PC-3 (cell line): ENCODE results near the gene VIM. TPM values are rescaled to one million over a fixed set of nuclear protein-coding genes. Genes with fewer than 3 reads are reported as not detected.

ENCODE experiments used
- ATAC-seq: fragments of 200-7000 bp; cut with Tn5 transposase; 2 replicates; pipeline ENCODE4 v1.9.1; 2020; ENCODE audit warnings: mild to moderate bottlenecking, moderate library complexity
- BruUV-seq: library from RNA; stranded (reverse); fragments of 400-500 nt; replicated peaks from 2 replicates; lab custom pipeline; 2021; lab: Mats Ljungman, UMichigan
- CTCF ChIA-PET: fragments of 300-600 bp; sonication (Branson Sonifier 250); formaldehyde crosslinking; loops from one replicate; lab custom pipeline; 2022; ENCODE audit warnings: antibody characterized with exemption; lab: Charles Lee
- POLR2A ChIA-PET: fragments of 300-600 bp; sonication (Branson Sonifier 250); formaldehyde crosslinking; loops from one replicate; lab custom pipeline; 2022; ENCODE audit warnings: antibody characterized with exemption; ENCODE audit not compliant: unreplicated experiment; lab: Charles Lee
- DNase-seq: peaks from one replicate; pipeline ENCODE4 v3.0.0-alpha.2; 2015
- H2AFZ ChIP-seq: fragments of 300-600 bp; sonication (generic); 2 replicates; pipeline ENCODE4 v1.6.0; 2016; ENCODE audit warnings: antibody characterized with exemption, low read length
- H3F3A ChIP-seq: fragments of 300-600 bp; sonication (generic); one replicate; pipeline ENCODE4 v1.6.0; 2017; ENCODE audit warnings: antibody characterized with exemption, low read length, control low read depth, mild to moderate bottlenecking; ENCODE audit not compliant: unreplicated experiment
- H3K27ac ChIP-seq: fragments of 300-600 bp; sonication (generic); 2 replicates; pipeline ENCODE4 v1.5.1; 2016; ENCODE audit warnings: mild to moderate bottlenecking, low read length
- H3K27me3 ChIP-seq: fragments of 300-600 bp; sonication (generic); 2 replicates; pipeline ENCODE4 v1.6.1; 2016; ENCODE audit warnings: low read length, mixed read lengths
- H3K36me3 ChIP-seq: fragments of 300-600 bp; sonication (generic); 2 replicates; pipeline ENCODE4 v1.6.1; 2016; ENCODE audit warnings: low read depth, mixed run types, low read length, mixed read lengths
- H3K4me1 ChIP-seq: fragments of 300-600 bp; sonication (generic); 2 replicates; pipeline ENCODE4 v1.5.1; 2016; ENCODE audit warnings: low read length; ENCODE audit not compliant: insufficient read depth
- H3K4me2 ChIP-seq: fragments of 300-600 bp; sonication (generic); 2 replicates; pipeline ENCODE4 v1.6.0; 2016; ENCODE audit warnings: low read length
- H3K4me3 ChIP-seq: fragments of 300-600 bp; sonication (generic); 2 replicates; pipeline ENCODE4 v1.5.1; 2016; ENCODE audit warnings: mild to moderate bottlenecking, low read length, mixed read lengths
- H3K79me2 ChIP-seq: fragments of 300-600 bp; sonication (generic); 2 replicates; pipeline ENCODE4 v1.6.1; 2017; ENCODE audit warnings: low read length, mixed read lengths
- H3K9ac ChIP-seq: fragments of 300-600 bp; sonication (generic); 2 replicates; pipeline ENCODE4 v1.6.0; 2016; ENCODE audit warnings: mild to moderate bottlenecking, low read length
- H3K9me2 ChIP-seq: fragments of 300-600 bp; sonication (generic); replicated peaks from 2 replicates; pipeline ENCODE4 v1.6.1; 2016; ENCODE audit warnings: mixed run types, low read length, mixed read lengths
- H3K9me3 ChIP-seq: fragments of 300-600 bp; sonication (generic); 2 replicates; pipeline ENCODE4 v1.6.1; 2016; ENCODE audit warnings: low read length, mixed read lengths
- H4K20me1 ChIP-seq: fragments of 300-600 bp; sonication (generic); 2 replicates; pipeline ENCODE4 v1.6.1; 2016; ENCODE audit warnings: low read length, mixed read lengths
- EZH2 ChIP-seq: fragments of 300-600 bp; sonication (generic); IDR thresholded peaks from one replicate; pipeline ENCODE4 v1.6.1; 2017; ENCODE audit warnings: antibody characterized with exemption, mild to moderate bottlenecking, low read length; ENCODE audit not compliant: unreplicated experiment
- EZH2phosphoT487 ChIP-seq: fragments of 300-600 bp; sonication (generic); IDR thresholded peaks from 2 replicates; pipeline ENCODE4 v1.6.1; 2018; ENCODE audit warnings: mild to moderate bottlenecking, antibody characterized with exemption, low read length, borderline replicate concordance
- intact Hi-C: fragments of 100-400 bp; cut with micrococcal nuclease; formaldehyde crosslinking; loops from 2 replicates; pipeline ENCODE4 v1.9.0; 2023
- total RNA-seq: library from RNA; depleted of rRNA; stranded (reverse); fragments of >200 nt; gene quantifications from 2 replicates; pipeline ENCODE4 v1.2.3, GENCODE V29; 2014
- TF ChIP-seq, protein P1 (sequence below): fragments of 300-600 bp; sonication (generic); conservative IDR thresholded peaks from 2 replicates; pipeline ENCODE4 v1.5.1; 2017; ENCODE audit warnings: antibody characterized with exemption, low read depth, mild to moderate bottlenecking, low read length

The VIM gene
- total RNA-seq, 1 experiment from 2014 or later = 469 TPM

DNA sequence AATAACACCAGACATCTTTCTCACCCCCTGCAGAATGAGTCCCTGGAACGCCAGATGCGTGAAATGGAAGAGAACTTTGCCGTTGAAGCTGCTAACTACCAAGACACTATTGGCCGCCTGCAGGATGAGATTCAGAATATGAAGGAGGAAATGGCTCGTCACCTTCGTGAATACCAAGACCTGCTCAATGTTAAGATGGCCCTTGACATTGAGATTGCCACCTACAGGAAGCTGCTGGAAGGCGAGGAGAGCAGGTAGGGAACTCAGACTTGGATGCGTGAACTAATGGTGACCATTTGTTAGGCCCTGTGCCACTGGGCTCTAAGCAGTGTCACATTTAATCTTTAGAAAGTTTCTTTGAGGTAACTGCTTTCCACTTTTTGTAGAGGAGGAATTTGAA is 7.1 kb downstream of the VIM start:
- H3K27ac ChIP-seq = no peak overlapping the region
- DNase-seq = no peak
- no peak for ATAC-seq
- no peaks in the 10 kb centered on the region for H3K9me3 ChIP-seq
- intact Hi-C loops = no loop called here
- no peaks in the 10 kb centered on the region for H3K27me3 ChIP-seq
- no peak overlapping the region for H3K4me3 ChIP-seq
- POLR2A ChIA-PET = no interaction called here
- H3K79me2 ChIP-seq = peaks cover 22% of the 10 kb centered on the region
- H3K9me2 ChIP-seq = no peaks in the 10 kb centered on the region
- TF ChIP-seq, protein P1, sequence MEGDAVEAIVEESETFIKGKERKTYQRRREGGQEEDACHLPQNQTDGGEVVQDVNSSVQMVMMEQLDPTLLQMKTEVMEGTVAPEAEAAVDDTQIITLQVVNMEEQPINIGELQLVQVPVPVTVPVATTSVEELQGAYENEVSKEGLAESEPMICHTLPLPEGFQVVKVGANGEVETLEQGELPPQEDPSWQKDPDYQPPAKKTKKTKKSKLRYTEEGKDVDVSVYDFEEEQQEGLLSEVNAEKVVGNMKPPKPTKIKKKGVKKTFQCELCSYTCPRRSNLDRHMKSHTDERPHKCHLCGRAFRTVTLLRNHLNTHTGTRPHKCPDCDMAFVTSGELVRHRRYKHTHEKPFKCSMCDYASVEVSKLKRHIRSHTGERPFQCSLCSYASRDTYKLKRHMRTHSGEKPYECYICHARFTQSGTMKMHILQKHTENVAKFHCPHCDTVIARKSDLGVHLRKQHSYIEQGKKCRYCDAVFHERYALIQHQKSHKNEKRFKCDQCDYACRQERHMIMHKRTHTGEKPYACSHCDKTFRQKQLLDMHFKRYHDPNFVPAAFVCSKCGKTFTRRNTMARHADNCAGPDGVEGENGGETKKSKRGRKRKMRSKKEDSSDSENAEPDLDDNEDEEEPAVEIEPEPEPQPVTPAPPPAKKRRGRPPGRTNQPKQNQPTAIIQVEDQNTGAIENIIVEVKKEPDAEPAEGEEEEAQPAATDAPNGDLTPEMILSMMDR = peak; percentile 27; the same call in 1 of the 2 replicates
- TF ChIP-seq EZH2 (no peak), EZH2phosphoT487 (no peak)
- H3F3A ChIP-seq = no peaks in the 10 kb centered on the region
- peaks cover 16% of the 10 kb centered on the region for H4K20me1 ChIP-seq
- H3K4me1 ChIP-seq = 0 out of 2 replicates have a peak, but pooled peaks cover 3% of the 10 kb centered on the region
- H3K4me2 ChIP-seq = no peak overlapping the region
- BruUV-seq = no TSS peak
- H2AFZ ChIP-seq = no peak overlapping the region
- H3K9ac ChIP-seq = no peak overlapping the region
- H3K36me3 ChIP-seq = peaks cover 21% of the 10 kb centered on the region
- CTCF ChIA-PET = no interaction called here

DNA sequence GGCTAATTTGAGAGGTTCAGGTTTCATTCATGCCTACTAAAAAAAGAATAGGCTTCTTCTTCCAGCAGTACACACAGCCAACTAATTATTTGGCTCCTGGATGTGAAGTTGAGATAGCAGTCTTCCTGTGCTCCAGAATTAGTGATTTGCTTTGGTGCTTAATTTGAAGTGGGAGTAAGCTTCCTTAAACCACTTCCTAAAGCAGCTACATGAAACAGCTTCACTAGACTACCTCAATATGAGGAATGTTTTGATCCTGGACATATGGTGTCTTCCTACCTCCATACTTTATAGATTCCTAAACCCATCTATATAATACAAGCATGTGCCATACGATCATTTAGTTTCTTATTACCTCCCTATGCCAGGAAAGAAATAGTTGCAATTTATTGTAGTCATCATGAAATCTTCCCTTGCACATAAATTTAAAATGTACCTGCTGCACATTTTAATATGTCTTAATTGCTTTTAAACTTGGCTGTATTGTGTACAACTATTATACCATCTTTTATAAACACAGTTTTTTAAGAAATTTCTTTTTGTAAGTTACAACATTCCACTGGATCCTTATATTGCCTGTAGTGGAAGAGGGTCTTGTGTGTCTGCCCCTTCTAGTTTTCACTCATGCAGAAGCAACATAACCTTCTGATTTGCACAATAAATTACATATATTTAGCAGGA is 8.6 kb downstream of the VIM start:
- POLR2A ChIA-PET = interaction anchor here (0.5 kb wide), 2 partner anchors 23 to 36 kb away, joined by 3 to 4 read pairs; no protein-coding TSS in a partner anchor

More for the DNA sequence above, 8.6 kb downstream of the VIM start:
- no peak overlapping the region for H2AFZ ChIP-seq
- BruUV-seq = no TSS peak
- H3K4me2 ChIP-seq = no peak overlapping the region
- no peaks in the 10 kb centered on the region for H3K9me2 ChIP-seq
- ATAC-seq (no peak), DNase-seq (no peak)
- TF ChIP-seq EZH2phosphoT487 = no peak
- TF ChIP-seq EZH2 = no peak
- TF ChIP-seq, protein P1 = no peak
- H3K79me2 ChIP-seq = peaks cover 7% of the 10 kb centered on the region
- H4K20me1 ChIP-seq = peaks cover 10% of the 10 kb centered on the region; the same call in 1 of the 2 replicates
- peaks cover 9% of the 10 kb centered on the region for H3K36me3 ChIP-seq
- H3F3A ChIP-seq = no peaks in the 10 kb centered on the region
- no peaks in the 10 kb centered on the region for H3K27me3 ChIP-seq
- intact Hi-C loops = no loop called here
- H3K9ac ChIP-seq = no peak overlapping the region
- H3K4me3 ChIP-seq = no peak overlapping the region
- 0 out of 2 replicates have a peak, but pooled peaks cover 3% of the 10 kb centered on the region for H3K4me1 ChIP-seq
- H3K9me3 ChIP-seq = no peaks in the 10 kb centered on the region
- H3K27ac ChIP-seq = no peak overlapping the region
- CTCF ChIA-PET = no interaction called here
